Measurements from ENCODE around the gene ZNF653.

Gene ZNF653

GRCh38 chr19:11510444-11510843 is 4.8 kb upstream of the ZNF653 start:
- no peak for DNase-seq

- DNase-seq: no peak
Measured at GRCh38 chr19:11507370-11508078, 1.9 kb upstream of the ZNF653 start.

- no peak for DNase-seq
Measured at GRCh38 chr19:11506967-11507366, 1.3 kb upstream of the ZNF653 start.

- DNase-seq: no peak
Measured at GRCh38 chr19:11506101-11506555, 489 bp upstream of the ZNF653 start.

- DNase-seq: peak; percentile 94
Measured at GRCh38 chr19:11505032-11505503, 571 bp downstream of the ZNF653 start.

- no peak for DNase-seq
Measured at GRCh38 chr19:11504502-11505031, 1.1 kb downstream of the ZNF653 start.

DNA sequence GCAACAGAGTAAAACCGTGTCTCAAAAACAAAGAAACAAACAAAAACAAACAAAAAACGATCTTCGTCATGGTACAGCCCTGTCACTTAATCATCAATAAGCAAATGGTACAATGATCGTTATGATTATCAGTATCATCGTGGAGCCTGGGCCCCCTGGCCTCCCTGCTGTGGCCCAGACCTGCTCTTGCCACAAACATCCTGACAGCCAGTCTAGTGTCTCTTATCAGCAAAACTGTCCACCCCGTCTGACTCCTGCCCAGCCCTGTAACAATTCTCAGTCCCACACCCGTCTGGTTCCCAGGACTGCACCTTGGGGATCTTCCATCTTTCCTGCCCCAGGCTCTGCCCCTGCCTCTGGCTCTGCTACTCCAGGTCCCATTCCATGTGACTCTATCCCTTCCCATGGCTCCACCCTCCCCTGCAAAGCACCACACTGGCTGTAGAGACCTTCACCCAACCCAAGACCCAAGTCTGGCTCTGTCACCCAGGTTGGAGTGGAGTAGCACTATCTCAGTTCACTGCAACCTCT is 5.7 kb downstream of the ZNF653 start:
- no peak for DNase-seq

GRCh38 chr19:11499220-11499726 is 6.4 kb downstream of the ZNF653 start:
- no peak for DNase-seq

- DNase-seq: peak; percentile 63
Measured at GRCh38 chr19:11496391-11497163, 9.1 kb downstream of the ZNF653 start.

- DNase-seq: no peak
Measured at GRCh38 chr19:11495885-11496284, 9.8 kb downstream of the ZNF653 start.

GRCh38 chr19:11495481-11495880 is 10.2 kb downstream of the ZNF653 start:
- DNase-seq: no peak

DNA sequence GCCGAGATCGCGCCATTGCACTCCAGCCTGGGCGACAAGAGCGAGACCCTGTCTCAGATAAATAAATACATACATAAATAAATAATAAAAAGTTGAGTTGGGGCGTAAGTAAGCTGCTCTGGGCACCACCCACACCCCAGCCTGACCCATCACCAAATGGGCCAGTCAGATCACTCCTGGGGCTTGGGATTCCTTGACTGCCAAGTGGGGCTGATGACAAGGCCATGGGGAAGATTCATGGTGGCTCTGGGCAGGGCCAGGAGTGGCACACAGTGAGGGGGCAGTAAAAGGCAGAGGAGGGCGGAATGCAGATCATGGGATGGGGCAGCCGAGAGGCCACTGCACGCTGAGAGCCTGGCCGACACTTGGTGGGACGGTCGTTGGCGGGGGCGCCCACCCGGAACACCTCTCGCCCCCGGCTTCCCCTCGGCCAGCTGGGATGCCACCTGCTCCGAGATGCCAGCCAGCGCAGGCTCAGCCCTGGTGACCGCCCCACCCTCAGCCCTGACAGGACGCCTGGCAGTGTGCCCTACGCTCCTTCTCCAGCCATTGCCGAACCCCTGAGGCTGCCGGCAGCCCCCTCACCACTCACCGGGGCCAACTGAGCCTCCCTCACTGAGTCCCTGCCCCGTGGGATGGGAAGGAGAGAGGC is 10.9 kb downstream of the ZNF653 start:
- no peak for DNase-seq

GRCh38 chr19:11489378-11489777 is 16.3 kb downstream of the ZNF653 start:
- no peak for DNase-seq

- DNase-seq: no peak
Measured at GRCh38 chr19:11486661-11487503, 18.8 kb downstream of the ZNF653 start.

DNA sequence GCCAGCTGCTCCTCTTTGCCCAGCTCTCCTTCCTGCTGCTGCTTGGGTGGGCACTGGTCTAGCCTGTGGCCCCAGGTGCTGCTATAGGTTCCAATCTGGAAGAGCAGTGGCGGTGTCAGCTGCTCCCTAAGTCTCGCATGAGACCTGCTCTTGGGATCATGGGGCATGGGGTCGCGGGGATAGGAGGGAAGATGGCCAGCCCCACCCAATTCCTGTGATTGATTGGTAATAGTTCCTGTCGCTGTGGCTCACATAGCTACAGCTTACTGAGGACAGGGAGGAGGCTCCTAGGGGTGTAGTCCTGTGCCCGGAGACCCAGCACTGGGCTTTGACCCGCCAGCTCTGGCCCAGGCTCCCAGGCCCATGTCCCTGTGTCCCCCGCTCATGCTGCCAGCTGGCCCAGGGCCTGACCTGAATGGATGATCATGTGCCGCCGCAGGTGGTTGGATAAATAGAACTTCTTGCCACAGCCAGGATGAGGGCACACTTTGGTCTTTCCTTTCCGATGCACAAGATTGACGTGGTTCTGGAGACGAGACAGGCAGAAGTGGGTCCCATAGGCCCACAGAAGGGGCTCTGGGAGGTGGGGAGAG is 20.3 kb downstream of the ZNF653 start:
- DNase-seq: no peak

DNA sequence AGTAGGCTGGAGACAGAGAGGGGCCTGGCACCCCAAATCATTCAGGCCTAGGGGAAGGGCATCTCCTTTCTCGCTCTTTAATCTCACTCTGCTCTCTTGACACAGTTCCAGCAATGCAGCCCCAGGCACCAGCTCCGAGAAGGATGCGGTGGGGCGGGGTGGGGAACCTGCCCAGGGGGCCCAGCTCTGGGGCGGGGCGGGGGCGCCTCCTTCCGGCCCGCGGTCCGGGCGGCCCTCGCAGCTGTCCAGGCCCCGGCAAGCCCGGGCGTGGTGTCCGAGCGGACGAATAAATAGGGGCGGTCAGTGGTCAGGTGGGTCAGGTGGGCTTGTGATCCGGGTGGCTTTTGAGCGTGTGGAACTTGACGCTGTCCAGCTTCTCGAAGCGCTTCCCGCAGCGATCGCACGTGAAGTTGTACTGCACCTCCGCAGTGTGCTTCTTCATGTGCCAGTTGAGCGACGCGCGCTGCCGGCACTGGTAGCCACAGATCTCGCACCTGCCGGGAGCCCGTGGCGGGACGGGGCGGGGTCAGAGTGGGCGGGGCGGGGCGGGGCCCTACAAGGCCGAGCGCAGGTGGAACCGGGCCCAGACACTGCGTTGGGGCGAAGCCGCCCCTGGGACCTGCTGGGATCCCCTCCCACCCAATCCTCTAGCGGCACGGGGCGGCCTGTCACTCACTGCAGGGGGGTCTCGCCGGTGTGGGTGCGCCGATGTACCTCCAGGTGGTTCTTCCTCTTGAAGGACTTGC is 22.1 kb downstream of the ZNF653 start:
- DNase-seq: no peak

- peak; percentile 84 for DNase-seq
Measured at GRCh38 chr19:11482384-11483050, 23.1 kb downstream of the ZNF653 start.

- DNase-seq: peak; percentile 80
Measured at GRCh38 chr19:11481534-11482383, 23.9 kb downstream of the ZNF653 start.
